H9 (cell line): ENCODE results near the gene LRRC61. TPM values are rescaled to one million over a fixed set of nuclear protein-coding genes. Genes with fewer than 3 reads are reported as not detected.
"Not testable (repeated sequence)": the region's sequence is repeated elsewhere in the genome, so short reads cannot be mapped to it uniquely, and the experiment has no call there.

Source experiments
- DNase-seq: peaks from one replicate; pipeline ENCODE4 v3.0.0-alpha.2; 2017
- H2AFZ ChIP-seq: one replicate; pipeline ENCODE4 v1.6.1; 2013; ENCODE audit warnings: mild to moderate bottlenecking, low read length, control low read depth, moderate library complexity
- H2AK5ac ChIP-seq: 2 replicates; pipeline ENCODE4 v1.6.1; 2013; ENCODE audit warnings: low read length, control low read depth, mixed read lengths; ENCODE audit not compliant: insufficient read length
- H2BK120ac ChIP-seq: one replicate; pipeline ENCODE4 v1.6.1; 2013; ENCODE audit warnings: low read depth, mild to moderate bottlenecking, low read length, control low read depth, inconsistent platforms; ENCODE audit not compliant: poor library complexity, severe bottlenecking
- H2BK12ac ChIP-seq: 2 replicates; pipeline ENCODE4 v1.6.1; 2013; ENCODE audit warnings: low read length, control low read depth, mixed read lengths, low read depth; ENCODE audit not compliant: insufficient read length
- H2BK15ac ChIP-seq: 2 replicates; pipeline ENCODE4 v1.6.1; 2013; ENCODE audit warnings: low read depth, low read length, control low read depth
- H2BK20ac ChIP-seq: one replicate; pipeline ENCODE4 v1.6.1; 2013; ENCODE audit warnings: low read depth, mild to moderate bottlenecking, low read length, control low read depth, inconsistent platforms; ENCODE audit not compliant: poor library complexity, severe bottlenecking
- H2BK5ac ChIP-seq: 2 replicates; pipeline ENCODE4 v1.6.1; 2013; ENCODE audit warnings: low read length, control low read depth, mixed read lengths; ENCODE audit not compliant: insufficient read length
- H3K14ac ChIP-seq: 2 replicates; pipeline ENCODE4 v1.6.1; 2013; ENCODE audit warnings: low read length, control low read depth; ENCODE audit not compliant: insufficient read depth
- H3K18ac ChIP-seq: 2 replicates; pipeline ENCODE4 v1.6.1; 2013; ENCODE audit warnings: low read depth, mild to moderate bottlenecking, mixed read lengths, low read length, control low read depth; ENCODE audit not compliant: insufficient read length
- H3K23ac ChIP-seq: 2 replicates; pipeline ENCODE4 v1.6.1; 2013; ENCODE audit warnings: low read length, control low read depth, mixed read lengths, low read depth; ENCODE audit not compliant: insufficient read length
- H3K23me2 ChIP-seq: 2 replicates; pipeline ENCODE4 v1.6.1; 2013; ENCODE audit warnings: low read depth, mild to moderate bottlenecking, mixed read lengths, low read length, control low read depth; ENCODE audit not compliant: insufficient read length, poor library complexity, severe bottlenecking
- H3K27ac ChIP-seq: 2 replicates; pipeline ENCODE4 v1.5.1; 2013; ENCODE audit warnings: low read length, control low read depth, mixed read lengths, low read depth; ENCODE audit not compliant: insufficient read length
- H3K27me3 ChIP-seq: 2 replicates; pipeline ENCODE4 v1.6.1; 2013; ENCODE audit warnings: low read length, control low read depth, inconsistent platforms; ENCODE audit not compliant: insufficient read depth
- H3K4ac ChIP-seq: 2 replicates; pipeline ENCODE4 v1.6.1; 2013; ENCODE audit warnings: low read depth, mild to moderate bottlenecking, control low read depth, inconsistent platforms, low read length, moderate library complexity
- H3K4me1 ChIP-seq: 2 replicates; pipeline ENCODE4 v1.6.1; 2013; ENCODE audit warnings: low read length, control low read depth, inconsistent platforms; ENCODE audit not compliant: insufficient read depth
- H3K4me2 ChIP-seq: 2 replicates; pipeline ENCODE4 v1.6.1; 2013; ENCODE audit warnings: low read length, control low read depth, mixed read lengths; ENCODE audit not compliant: insufficient read length, insufficient read depth
- H3K56ac ChIP-seq: 2 replicates; pipeline ENCODE4 v1.6.1; 2013; ENCODE audit warnings: low read depth, mild to moderate bottlenecking, mixed read lengths, low read length, control low read depth; ENCODE audit not compliant: insufficient read length
- H3K79me1 ChIP-seq: 2 replicates; pipeline ENCODE4 v1.6.1; 2013; ENCODE audit warnings: low read depth, mild to moderate bottlenecking, moderate library complexity, low read length, control low read depth, inconsistent platforms; ENCODE audit not compliant: insufficient read depth, poor library complexity, severe bottlenecking
- H3K79me2 ChIP-seq: 2 replicates; pipeline ENCODE4 v1.6.1; 2013; ENCODE audit warnings: low read length, control low read depth, inconsistent platforms; ENCODE audit not compliant: insufficient read depth
- H3K9ac ChIP-seq: 2 replicates; pipeline ENCODE4 v1.6.1; 2013; ENCODE audit warnings: low read length, control low read depth, mixed read lengths; ENCODE audit not compliant: insufficient read length; ENCODE audit errors: extremely low read depth
- H3K9me3 ChIP-seq: one replicate; pipeline ENCODE4 v1.6.1; 2013; ENCODE audit warnings: low read depth, low read length, inconsistent platforms; ENCODE audit not compliant: control insufficient read depth
- H3T11ph ChIP-seq: one replicate; pipeline ENCODE4 v1.6.1; 2013; ENCODE audit warnings: mild to moderate bottlenecking, low read length, control low read depth, inconsistent platforms
- H4K20me1 ChIP-seq: one replicate; pipeline ENCODE4 v1.6.1; 2013; ENCODE audit not compliant: control insufficient read depth, insufficient read length, insufficient read depth
- H4K5ac ChIP-seq: 2 replicates; pipeline ENCODE4 v1.6.1; 2013; ENCODE audit warnings: low read depth, mild to moderate bottlenecking, mixed read lengths, low read length, control low read depth; ENCODE audit not compliant: insufficient read length
- H4K8ac ChIP-seq: replicated peaks from 2 replicates; pipeline ENCODE4 v1.6.1; 2013; ENCODE audit warnings: low read length, control low read depth, mixed read lengths, low read depth; ENCODE audit not compliant: insufficient read length
- H4K91ac ChIP-seq: 2 replicates; pipeline ENCODE4 v1.6.1; 2013; ENCODE audit warnings: low read depth, mild to moderate bottlenecking, moderate library complexity, mixed read lengths, low read length, control low read depth; ENCODE audit not compliant: insufficient read length
- H3K27ac Mint-ChIP-seq, 3 experiments: 2 replicates in 2 of 3; 3 replicates in 1 of 3; pipeline ENCODE4 v1.8.0; 2020 to 2021; ENCODE audit warnings: mixed read lengths in 3 of 3, mild to moderate bottlenecking in 1 of 3, moderate library complexity in 1 of 3
- H3K27me3 Mint-ChIP-seq: 2 replicates; pipeline ENCODE4 v1.8.0; 2021; ENCODE audit warnings: low read depth, mild to moderate bottlenecking, moderate library complexity, mixed read lengths
- H3K36me3 Mint-ChIP-seq, 3 experiments: 2 replicates in 2 of 3; 3 replicates in 1 of 3; pipeline ENCODE4 v1.8.0; 2020 to 2021; ENCODE audit warnings: low read depth in 3 of 3, mixed read lengths in 3 of 3; ENCODE audit not compliant: insufficient read depth in 1 of 3
- H3K4me1 Mint-ChIP-seq, 2 experiments: 2 replicates each; pipeline ENCODE4 v1.8.0; 2020; ENCODE audit warnings: mixed read lengths in 2 of 2
- H3K4me3 Mint-ChIP-seq, 2 experiments: 2 replicates in 1 of 2; 3 replicates in 1 of 2; pipeline ENCODE4 v1.8.0; 2020 to 2021; ENCODE audit warnings: mild to moderate bottlenecking in 2 of 2, mixed read lengths in 2 of 2, moderate library complexity in 1 of 2
- H3K9me3 Mint-ChIP-seq, 2 experiments: 2 replicates in 1 of 2; 3 replicates in 1 of 2; pipeline ENCODE4 v1.8.0; 2020; ENCODE audit warnings: mild to moderate bottlenecking in 2 of 2, mixed read lengths in 2 of 2, moderate library complexity in 1 of 2
- WGBS: extraction: QIAGEN DNeasy Blood & Tissue Kit; methylation state at CpG from one replicate; pipeline ENCODE4 v1.1.7; 2013; ENCODE audit warnings: missing lambda C conversion rate, low lambda C conversion rate, mixed read lengths; ENCODE audit not compliant: insufficient read length; ENCODE audit errors: extremely low coverage; 5-methylcytosine and 5-hydroxymethylcytosine counted together
- total RNA-seq: library from RNA; stranded (reverse); gene quantifications from 2 replicates; pipeline ENCODE4 v1.2.1, GENCODE V29; 2021

The LRRC61 gene
- total RNA-seq, 1 experiment from 2014 or later, result 24.4 TPM

GRCh38 chr7:150288816-150289215 lies 34.3 kb upstream of the LRRC61 start:
- not testable (repeated sequence) for H4K91ac ChIP-seq, H3K79me2 ChIP-seq, H3K4ac ChIP-seq, DNase-seq, H3K9ac ChIP-seq, H2AK5ac ChIP-seq, H3T11ph ChIP-seq, H3K4me1 ChIP-seq, H3K9me3 ChIP-seq, H3K79me1 ChIP-seq, H2AFZ ChIP-seq, H3K4me2 ChIP-seq, H3K23me2 ChIP-seq, H2BK15ac ChIP-seq, H4K8ac ChIP-seq, H2BK5ac ChIP-seq, H4K5ac ChIP-seq, H3K9me3 Mint-ChIP-seq, H3K36me3 Mint-ChIP-seq, H3K14ac ChIP-seq, H3K27ac ChIP-seq, H3K18ac ChIP-seq, H3K23ac ChIP-seq, H3K4me3 Mint-ChIP-seq, H2BK20ac ChIP-seq, H2BK12ac ChIP-seq, H4K20me1 ChIP-seq, H3K27ac Mint-ChIP-seq, H3K56ac ChIP-seq, H3K27me3 ChIP-seq, H2BK120ac ChIP-seq
- WGBS, result no CpG with 5 or more reads among the region's 6 CpGs
- Mint-ChIP-seq H3K4me1 (peaks cover 8 to 13% of the 10 kb centered on the region in 2 experiments), H3K27me3 (peaks cover 12% of the 10 kb centered on the region)

DNA sequence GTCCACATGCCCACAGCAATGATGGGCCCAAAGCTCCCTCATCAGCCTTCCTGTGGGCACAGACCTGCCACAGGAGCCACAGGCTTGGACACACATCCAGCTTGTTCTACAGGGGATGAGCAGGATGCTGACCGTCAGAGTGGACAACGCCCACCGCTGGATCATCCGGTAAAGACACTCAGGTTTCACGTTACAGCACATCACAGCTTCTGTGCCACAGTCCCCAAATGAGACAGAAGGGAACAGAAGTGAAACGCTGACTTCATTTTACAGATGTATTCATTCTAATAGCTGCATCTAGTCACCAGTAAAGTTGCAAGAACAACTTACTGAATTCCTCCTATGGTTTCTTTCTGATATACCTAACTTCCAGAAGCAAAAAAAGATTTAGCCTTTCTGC lies 32.8 kb upstream of the LRRC61 start:
- H3K18ac ChIP-seq, H4K5ac ChIP-seq, H2BK15ac ChIP-seq, H3K27me3 ChIP-seq, H3K27ac ChIP-seq, H3T11ph ChIP-seq, DNase-seq, H2AK5ac ChIP-seq, H4K91ac ChIP-seq, H3K23ac ChIP-seq, H3K36me3 Mint-ChIP-seq, H3K23me2 ChIP-seq, H2AFZ ChIP-seq, H3K9ac ChIP-seq, H3K79me1 ChIP-seq, H3K14ac ChIP-seq, H3K79me2 ChIP-seq, H3K27ac Mint-ChIP-seq, H2BK12ac ChIP-seq, H4K20me1 ChIP-seq, H3K4ac ChIP-seq, H2BK5ac ChIP-seq, H3K9me3 Mint-ChIP-seq, H2BK20ac ChIP-seq, H3K4me2 ChIP-seq, H3K9me3 ChIP-seq, H3K4me3 Mint-ChIP-seq, H2BK120ac ChIP-seq, H3K4me1 ChIP-seq, H4K8ac ChIP-seq, H3K56ac ChIP-seq: not testable (repeated sequence)
- no CpG with 5 or more reads among the region's 6 CpGs for WGBS
- peaks cover 15% of the 10 kb centered on the region for H3K27me3 Mint-ChIP-seq
- peaks cover 8 to 16% of the 10 kb centered on the region in 2 experiments for H3K4me1 Mint-ChIP-seq
